ENCODE results near the gene DLX6.

DLX6 gene

DNA sequence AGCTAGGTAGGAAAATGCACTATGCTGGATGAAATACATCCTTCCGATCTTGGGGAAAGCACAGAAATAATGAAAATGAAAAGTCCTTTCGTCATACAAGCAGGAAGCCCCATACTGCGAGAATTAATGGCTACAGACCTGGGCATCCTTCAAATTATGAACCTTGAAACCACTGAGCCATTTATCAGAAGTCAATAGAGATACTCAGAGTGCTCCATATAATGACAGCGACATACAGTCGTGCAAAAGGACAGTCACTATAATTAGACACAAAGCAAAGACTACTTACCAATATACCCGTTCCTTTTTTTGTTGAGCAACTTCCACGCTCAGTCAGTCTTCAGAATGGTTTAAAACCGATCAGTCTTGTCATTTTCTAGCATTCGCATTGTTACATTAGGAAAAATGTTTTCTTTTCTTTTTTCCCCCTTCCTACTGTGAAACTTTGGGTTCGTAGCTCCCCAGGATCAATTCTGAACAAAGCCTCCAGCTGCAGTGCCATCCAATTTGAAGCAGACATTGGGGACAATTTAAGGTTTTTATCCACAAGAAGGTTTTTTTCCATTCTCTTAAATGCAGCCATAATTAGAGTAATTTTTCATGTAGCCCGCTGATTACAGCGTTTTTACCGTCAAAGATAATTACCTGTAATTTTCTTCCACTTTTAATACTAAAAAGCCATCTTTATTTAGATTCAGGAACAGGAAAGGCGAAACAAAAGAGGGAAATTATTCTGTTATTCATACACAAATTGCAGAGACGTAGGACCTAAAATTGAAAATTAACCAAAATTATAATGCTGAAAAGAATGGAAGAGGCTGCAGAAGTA is 6.4 kb downstream of the DLX6 start:
- no peak for DNase-seq (ENCODE audit: low read depth)

DNA sequence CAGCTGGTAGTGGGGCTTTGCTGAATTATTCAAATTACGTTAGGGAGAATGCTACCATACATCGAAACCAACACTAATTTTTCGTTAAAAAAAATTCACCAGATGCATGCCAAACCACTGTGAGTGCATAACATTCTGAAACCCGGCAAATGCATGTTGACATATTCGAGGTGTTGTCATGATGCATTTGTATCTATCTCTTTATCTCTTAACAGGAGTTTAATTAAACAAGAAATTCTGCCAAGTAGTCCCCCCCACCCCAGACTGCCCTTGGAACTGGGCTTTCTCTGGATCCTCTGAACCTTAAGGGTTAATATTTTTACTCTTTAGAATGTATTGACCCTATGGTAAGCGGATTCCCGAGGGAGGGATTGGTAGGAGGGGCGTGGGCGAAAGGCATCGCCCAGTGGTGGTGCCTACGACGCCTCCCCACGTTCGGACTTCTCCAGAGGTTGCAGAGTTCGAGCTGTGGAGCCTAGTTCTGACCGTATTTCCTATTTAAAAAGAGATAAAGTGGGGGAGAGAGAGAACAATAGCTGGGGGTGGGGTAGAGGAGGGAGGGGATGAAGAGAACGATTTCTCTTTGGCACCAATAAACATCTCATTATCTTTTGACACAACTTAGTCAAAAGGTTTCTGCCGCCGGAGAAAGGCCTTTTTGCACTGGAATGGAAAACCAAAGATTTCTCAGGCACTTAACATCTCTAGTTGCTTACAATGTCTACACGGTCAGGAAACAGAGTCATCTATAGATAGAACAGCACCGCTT is 7.2 kb downstream of the DLX6 start:
- DNase-seq (ENCODE audit: low read depth): no peak

DNA sequence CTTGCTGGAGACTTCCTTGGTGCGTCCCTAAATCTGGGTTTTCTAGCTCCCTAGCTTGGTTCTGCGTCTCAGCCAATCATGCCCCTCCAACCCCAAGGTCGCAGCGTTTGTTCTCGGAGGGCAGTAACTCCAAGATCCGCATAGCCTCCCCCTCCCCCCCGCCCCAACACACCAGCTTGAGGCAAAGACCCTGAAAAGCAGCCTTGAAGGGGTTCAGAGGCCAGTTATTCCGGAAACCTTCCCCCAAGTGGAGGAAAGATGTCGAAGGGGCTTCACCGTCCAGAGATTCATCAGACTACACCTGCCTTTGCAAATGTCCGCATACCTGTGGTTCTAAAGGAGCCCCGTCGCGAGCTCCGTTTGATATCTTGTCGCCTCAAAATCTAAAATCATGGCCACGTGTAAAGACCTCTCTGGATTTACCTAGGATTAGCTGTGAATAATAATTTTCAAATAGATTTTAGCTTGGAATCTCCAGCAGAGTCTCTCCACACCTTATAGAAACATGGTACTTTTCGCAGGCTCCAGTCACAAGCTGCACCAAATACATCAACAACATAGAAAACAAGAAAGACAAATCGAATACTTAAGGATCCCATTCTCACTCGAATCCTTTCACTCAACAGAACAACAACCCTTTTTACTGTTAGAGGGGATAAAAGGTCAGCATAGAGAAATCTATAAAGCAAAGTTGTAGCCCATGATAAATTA is 7.9 kb downstream of the DLX6 start:
- DNase-seq (ENCODE audit: low read depth): no peak

DNA sequence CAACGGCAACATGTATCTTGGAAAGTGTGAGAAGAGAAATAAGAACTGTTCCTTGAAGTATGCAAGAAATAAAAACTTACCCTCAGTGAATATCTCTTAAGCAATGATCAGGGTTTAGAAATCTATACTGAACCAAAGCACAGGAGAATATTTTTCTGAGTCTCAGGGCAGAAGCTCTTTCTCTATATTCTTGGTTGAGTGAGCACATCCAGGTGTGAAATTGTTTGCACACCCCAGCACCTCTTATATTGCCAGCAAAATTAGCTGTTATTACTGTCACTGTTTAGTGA is 8.4 kb downstream of the DLX6 start:
- DNase-seq (ENCODE audit: low read depth): no peak

DNA sequence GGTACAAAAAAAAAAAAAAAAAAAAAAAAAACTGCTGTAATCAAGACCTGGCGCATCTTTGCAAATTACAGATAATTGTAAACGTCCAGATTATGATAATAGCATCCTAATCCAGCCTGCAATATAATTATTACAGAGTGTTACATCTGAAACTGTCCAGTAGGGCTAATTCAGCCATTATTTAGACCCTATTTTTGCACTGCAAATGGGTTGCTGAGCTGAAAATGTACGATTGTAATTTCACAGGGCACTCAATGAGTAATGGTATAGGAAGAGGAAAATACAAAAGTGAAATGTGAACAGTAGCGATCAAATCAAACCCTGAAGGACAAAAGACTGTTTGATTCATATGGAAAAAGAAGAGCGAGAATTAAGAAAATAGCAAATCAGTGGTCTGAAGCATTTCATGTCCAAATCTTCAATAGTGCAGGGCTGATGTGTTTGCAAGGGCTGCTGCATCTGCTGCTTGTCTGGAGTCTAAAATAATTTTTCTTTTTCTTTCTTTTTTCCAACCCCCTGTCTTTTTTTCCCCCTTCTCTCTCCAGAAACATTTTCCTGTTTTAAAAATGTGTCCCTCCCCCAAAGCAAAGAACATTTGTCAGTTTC is 8.9 kb downstream of the DLX6 start:
- DNase-seq (ENCODE audit: low read depth): no peak

- DNase-seq (ENCODE audit: low read depth): no peak
Measured at GRCh38 chr7:97015279-97015678, 9.9 kb downstream of the DLX6 start.

- DNase-seq (ENCODE audit: low read depth): no peak
Measured at GRCh38 chr7:97015756-97016380, 10.5 kb downstream of the DLX6 start.

GRCh38 chr7:97016381-97017191 is 11.2 kb downstream of the DLX6 start:
- no peak for DNase-seq (ENCODE audit: low read depth)

- no peak for DNase-seq (ENCODE audit: low read depth)
Measured at GRCh38 chr7:97017192-97018125, 12.1 kb downstream of the DLX6 start.

DNA sequence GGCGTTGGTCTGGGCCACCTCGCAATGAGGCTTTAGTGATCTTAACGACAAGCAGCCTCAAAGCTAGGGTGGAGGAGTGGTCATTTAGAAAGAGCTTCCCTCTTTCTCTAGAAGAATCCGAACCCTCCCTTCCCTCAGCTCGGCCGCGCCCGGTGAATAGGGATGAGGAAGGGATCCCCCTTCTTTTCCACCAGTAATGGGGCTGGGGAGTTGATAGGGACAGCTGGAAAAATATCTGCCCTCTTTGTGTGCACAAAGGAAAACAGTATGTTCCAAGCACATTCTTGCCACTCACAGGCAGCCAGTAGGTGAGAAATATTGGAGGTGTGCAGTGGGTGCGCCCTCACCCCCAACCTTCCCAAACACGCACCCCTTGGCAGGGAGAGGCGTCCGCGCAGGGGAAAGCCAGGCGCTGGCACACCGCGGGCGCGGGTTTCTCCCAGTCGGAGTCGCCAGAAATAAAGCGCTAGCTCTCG is 12.8 kb downstream of the DLX6 start:
- DNase-seq (ENCODE audit: low read depth): no peak

GRCh38 chr7:97018791-97019531 is 13.6 kb downstream of the DLX6 start:
- no peak for DNase-seq (ENCODE audit: low read depth)

GRCh38 chr7:97019710-97020225 is 14.4 kb downstream of the DLX6 start:
- DNase-seq (ENCODE audit: low read depth): no peak

DNA sequence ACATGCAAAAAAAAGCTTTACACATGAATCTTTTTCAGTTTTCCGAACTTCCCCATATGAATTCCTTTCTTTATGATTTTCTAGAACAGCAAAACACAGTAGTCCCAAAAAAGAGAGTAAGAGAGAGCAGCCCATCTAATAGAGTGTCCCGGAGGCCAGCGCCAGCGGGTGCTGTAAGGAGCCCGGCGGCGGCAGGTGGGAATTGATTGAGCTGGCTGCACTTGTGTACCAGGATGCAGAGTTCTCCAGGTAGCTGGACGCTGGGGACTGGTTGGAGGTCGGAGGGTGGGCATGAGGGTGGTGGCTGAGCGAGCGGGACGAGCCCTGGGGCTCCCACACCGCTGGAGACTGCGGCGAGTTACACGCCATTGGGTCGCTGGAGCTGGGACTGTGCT is 15.2 kb downstream of the DLX6 start:
- DNase-seq (ENCODE audit: low read depth): no peak

- DNase-seq (ENCODE audit: low read depth): no peak
Measured at GRCh38 chr7:97020996-97021746, 15.8 kb downstream of the DLX6 start.

DNA sequence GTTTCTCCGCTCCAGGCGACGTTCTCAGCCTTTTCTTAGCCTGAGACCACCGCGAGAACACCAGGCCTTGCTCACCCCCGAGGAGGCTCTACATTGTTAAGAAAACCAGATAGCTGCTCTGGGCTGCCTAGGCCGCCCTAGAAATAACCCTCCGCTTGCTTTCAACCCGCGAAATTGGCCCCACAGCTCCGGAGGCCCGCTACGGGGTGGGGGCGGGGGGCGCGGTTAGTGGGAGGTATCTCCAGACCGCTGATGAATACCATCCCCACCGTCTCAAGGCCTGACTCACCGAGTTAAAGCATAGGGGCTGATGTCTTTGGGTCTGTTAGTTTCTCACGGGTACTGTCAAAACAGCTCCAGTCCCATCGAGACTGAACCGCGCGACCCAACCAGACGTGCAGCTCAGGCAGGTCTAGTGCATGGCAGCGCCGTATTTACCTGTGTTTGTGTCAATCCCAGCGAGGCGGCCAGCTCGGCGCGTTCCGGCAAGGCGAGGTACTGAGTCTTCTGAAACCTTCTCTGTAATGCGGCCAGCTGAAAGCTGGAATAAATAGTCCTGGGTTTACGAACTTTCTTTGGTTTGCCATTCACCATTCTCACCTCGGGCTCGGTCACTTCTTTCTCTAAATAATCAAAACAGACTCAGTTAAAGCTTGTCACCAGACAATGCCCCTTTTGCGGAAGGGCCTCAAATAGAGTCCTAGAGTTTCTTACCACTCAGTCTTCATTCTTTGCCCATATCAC is 16.6 kb downstream of the DLX6 start:
- no peak for DNase-seq (ENCODE audit: low read depth)

DNA sequence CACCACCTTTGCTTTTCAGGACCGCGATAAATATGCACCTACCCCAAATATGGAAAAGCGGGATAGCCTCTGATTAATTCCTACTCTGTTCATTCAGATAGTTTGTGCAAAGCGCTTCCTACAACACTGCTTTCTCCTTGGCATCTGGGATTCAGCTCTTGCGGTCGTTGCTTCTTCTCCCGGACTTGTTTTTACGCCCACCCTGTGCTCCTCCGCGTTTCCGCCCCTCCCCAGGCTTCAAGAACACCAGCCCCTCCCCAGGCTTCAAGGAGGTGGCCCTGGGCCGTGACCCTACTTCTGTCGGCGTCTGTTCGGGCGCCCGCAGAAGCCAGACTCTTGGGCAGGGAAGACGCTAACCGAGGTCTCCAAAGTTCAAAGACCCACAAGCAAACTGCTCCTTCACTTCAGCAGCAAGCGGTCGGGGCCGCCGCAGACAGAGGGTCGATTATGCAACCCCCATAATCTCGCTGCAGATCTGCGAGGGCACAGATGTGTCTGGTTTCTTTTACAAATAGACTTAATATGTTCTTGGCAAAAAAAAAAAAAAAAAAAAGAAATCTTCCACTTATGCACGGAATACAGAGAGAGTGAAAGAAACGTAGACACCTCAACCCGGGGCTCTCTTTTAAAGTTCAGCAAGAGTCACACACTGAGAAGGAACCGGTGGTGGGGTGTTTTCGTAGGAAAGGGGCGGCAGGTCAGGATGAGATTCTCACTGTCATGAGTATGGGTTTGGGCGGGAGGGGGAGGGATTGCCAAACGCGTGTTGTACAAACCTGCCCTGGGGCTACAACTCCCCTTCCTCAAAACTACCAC is 17.3 kb downstream of the DLX6 start:
- DNase-seq (ENCODE audit: low read depth): no peak
